GM12878 (cell line): ENCODE results near the gene TSHZ2. TPM values are rescaled to one million over a fixed set of nuclear protein-coding genes. Genes with fewer than 3 reads are reported as not detected.

Experiments
- ATAC-seq: fragments of 200-7000 bp; cut with Tn5 transposase; 3 replicates; pipeline ENCODE4 v1.9.1; 2020; ENCODE audit warnings: mild to moderate bottlenecking, moderate library complexity
- BruUV-seq: library from RNA; stranded (reverse); fragments of 400-500 nt; replicated peaks from 2 replicates; lab custom pipeline; 2021; lab: Mats Ljungman, UMichigan
- CTCF ChIA-PET: fragments of 300-600 bp; sonication (Branson Sonifier 250); formaldehyde crosslinking; extraction: SDS; loops from one replicate; lab custom pipeline; 2021; ENCODE audit warnings: inconsistent platforms; lab: Yijun Ruan, JAX
- POLR2A ChIA-PET: fragments of 350-600 bp; formaldehyde crosslinking; extraction: SDS; loops from one replicate; lab custom pipeline; 2021; ENCODE audit warnings: inconsistent platforms; lab: Charles Lee
- RAD21 ChIA-PET: fragments of 300-600 bp; sonication (Branson Sonifier 250); formaldehyde crosslinking; loops from one replicate; lab custom pipeline; 2023; ENCODE audit warnings: antibody characterized with exemption; ENCODE audit not compliant: unreplicated experiment; lab: Charles Lee
- SMC1A ChIA-PET: fragments of 300-600 bp; sonication (Branson Sonifier 250); formaldehyde crosslinking; loops from one replicate; lab custom pipeline; 2023; ENCODE audit not compliant: unreplicated experiment, uncharacterized antibody; lab: Charles Lee
- DNase-seq: peaks from one replicate; pipeline ENCODE4 v3.0.0-alpha.2; 2011; ENCODE audit warnings: low read depth, low spot score
- FAIRE-seq: peaks from 3 replicates; lab custom pipeline; 2011; peaks lifted over from hg19 to GRCh38; lab: Jason Lieb, UNC
- H2AFZ ChIP-seq: 2 replicates; pipeline ENCODE4 v1.6.0; 2011; ENCODE audit warnings: low read depth, low read length, control low read depth; ENCODE audit not compliant: control insufficient read depth
- H3K27ac ChIP-seq: 2 replicates; pipeline ENCODE4 v1.5.1; 2011; ENCODE audit warnings: control low read depth; ENCODE audit not compliant: control insufficient read depth, insufficient read depth
- H3K27me3 ChIP-seq, 2 experiments: replicated peaks in 1 of 2; 2 replicates each; pipeline versions ENCODE4 v1.6.0 to v1.6.1; 2011; ENCODE audit warnings: low read length in 1 of 2; ENCODE audit not compliant: control insufficient read depth in 2 of 2, insufficient read depth in 2 of 2
- H3K36me3 ChIP-seq, 2 experiments: 2 replicates each; pipeline ENCODE4 v1.5.1; 2011; ENCODE audit warnings: low read length in 1 of 2; ENCODE audit not compliant: control insufficient read depth in 2 of 2, insufficient read depth in 2 of 2
- H3K4me1 ChIP-seq: 2 replicates; pipeline ENCODE4 v1.6.1; 2011; ENCODE audit warnings: mild to moderate bottlenecking, low read length, moderate library complexity, mixed read lengths; ENCODE audit not compliant: control insufficient read depth, insufficient read depth
- H3K4me2 ChIP-seq: 2 replicates; pipeline ENCODE4 v1.6.0; 2011; ENCODE audit warnings: control low read depth; ENCODE audit not compliant: control insufficient read depth, insufficient read depth
- H3K4me3 ChIP-seq: fragments of 200-600 bp; sonication (generic); 2 replicates; pipeline ENCODE4 v1.5.1; 2016
- H3K79me2 ChIP-seq: 2 replicates; pipeline ENCODE4 v1.6.0; 2011; ENCODE audit warnings: low read length; ENCODE audit not compliant: control insufficient read depth, insufficient read depth
- H3K9ac ChIP-seq: 2 replicates; pipeline ENCODE4 v1.8.0; 2011; ENCODE audit warnings: low read length, control low read depth, mixed read lengths; ENCODE audit not compliant: control insufficient read depth, insufficient read depth
- H3K9me3 ChIP-seq: replicated peaks from 3 replicates; pipeline ENCODE4 v1.5.1; 2011; ENCODE audit warnings: mild to moderate bottlenecking, low read length; ENCODE audit not compliant: control insufficient read depth, insufficient read depth
- H4K20me1 ChIP-seq: 2 replicates; pipeline ENCODE4 v1.6.0; 2011; ENCODE audit not compliant: control insufficient read depth, insufficient read depth
- ATF2 ChIP-seq: IDR thresholded peaks from 2 replicates; pipeline ENCODE4 v1.6.1; 2012; ENCODE audit warnings: low read length, inconsistent platforms
- CHD4 ChIP-seq: fragments of 200-600 bp; sonication (generic); IDR thresholded peaks from 2 replicates; pipeline ENCODE4 v1.6.1; 2016; ENCODE audit warnings: mild to moderate bottlenecking
- HDGF ChIP-seq: fragments of 450-650 bp; IDR thresholded peaks from 2 replicates; pipeline ENCODE4 v1.6.1; 2016; ENCODE audit warnings: antibody characterized with exemption
- HSF1 ChIP-seq: fragments of 150-350 bp; IDR thresholded peaks from 2 replicates; pipeline ENCODE4 v1.6.1; 2014; ENCODE audit warnings: mild to moderate bottlenecking, low read depth, low read length
- JUND ChIP-seq: IDR thresholded peaks from 2 replicates; pipeline ENCODE4 v1.6.1; 2012; ENCODE audit warnings: low read depth, mild to moderate bottlenecking, low read length, improper control_type of control experiment, moderate library complexity
- POU2F2 ChIP-seq: IDR thresholded peaks from 3 replicates; pipeline ENCODE4 v1.6.1; 2011; ENCODE audit warnings: low read depth, mild to moderate bottlenecking, low read length, borderline replicate concordance
- RAD51 ChIP-seq: fragments of 450-650 bp; IDR thresholded peaks from 2 replicates; pipeline ENCODE4 v1.6.1; 2016; ENCODE audit warnings: moderate library complexity, mild to moderate bottlenecking, inconsistent platforms
- RELA ChIP-seq: fragments of 450-650 bp; IDR thresholded peaks from 2 replicates; pipeline ENCODE4 v1.8.0; 2014; ENCODE audit warnings: borderline replicate concordance; ENCODE audit not compliant: partially characterized antibody
- RUNX3 ChIP-seq: IDR thresholded peaks from 2 replicates; pipeline ENCODE4 v1.6.1; 2012; ENCODE audit warnings: low read length, inconsistent platforms
- ZBTB11 ChIP-seq: fragments of 450-650 bp; formaldehyde crosslinking; IDR thresholded peaks from 2 replicates; pipeline ENCODE4 v1.5.0; 2022; ENCODE audit warnings: mild to moderate bottlenecking, missing genetic modification characterization
- ZBTB4 ChIP-seq: fragments of 450-650 bp; formaldehyde crosslinking; IDR thresholded peaks from 2 replicates; pipeline ENCODE4 v1.4.0; 2022; ENCODE audit warnings: mild to moderate bottlenecking, moderate library complexity
- WGBS: methylation state at CpG from one replicate; pipeline ENCODE4 v1.1.6; 2016; ENCODE audit warnings: low lambda C conversion rate; ENCODE audit not compliant: insufficient replicate concordance, insufficient coverage; ENCODE audit errors: missing lambda C conversion rate; 5-methylcytosine and 5-hydroxymethylcytosine counted together
- in situ Hi-C: fragments of 300-500 bp; cut with MboI; formaldehyde crosslinking; loops from 9 replicates; pipeline ENCODE4 v1.14.3; 2018; ENCODE audit warnings: mixed read lengths
- intact Hi-C: fragments of 100-400 bp; cut with micrococcal nuclease; formaldehyde crosslinking; loops from one replicate; pipeline ENCODE4 v1.14.2; 2022; ENCODE audit not compliant: unreplicated experiment
- polyA plus RNA-seq, 11 experiments: library from polyadenylated mRNA; depleted of rRNA in 4 of 11; unstranded in 6 of 11; stranded (reverse) in 5 of 11; fragments of >200 nt; fragmentation: Nextera tagmentation in 4 of 11; fragmentation: Illumina TruSeq in 1 of 11; extraction: Ambion mirVana in 4 of 11; extraction: Trizol in 1 of 11; gene quantifications; 1 replicate in 1 of 11; 2 replicates in 10 of 11; pipeline versions ENCODE4 v1.2.1 to v1.2.3, GENCODE V29; 2011 to 2016; ENCODE audit warnings: inconsistent platforms in 2 of 11, missing spikeins in 2 of 11, low read depth in 1 of 11
- total RNA-seq, 4 experiments: library from RNA; depleted of rRNA in 3 of 4; stranded (reverse); fragments of >200 nt in 3 of 4; fragmentation: Illumina TruSeq in 1 of 4; extraction: Trizol in 1 of 4; gene quantifications; 2 replicates each; pipeline versions ENCODE4 v1.2.1 to v1.2.3, GENCODE V29; 2013 to 2021
- TF ChIP-seq, protein P1 (sequence below): fragments of 450-650 bp; IDR thresholded peaks from 2 replicates; pipeline ENCODE4 v1.6.1; 2017; ENCODE audit warnings: antibody characterized with exemption, mild to moderate bottlenecking, moderate library complexity

TSHZ2 gene
- total and polyA plus RNA-seq, 10 of the 15 experiments (the other 5 are each of a cell fraction or from before 2014, with no cell fraction given): 0.01 to 0.86 (median 0.13) TPM; not detected in 2

DNA sequence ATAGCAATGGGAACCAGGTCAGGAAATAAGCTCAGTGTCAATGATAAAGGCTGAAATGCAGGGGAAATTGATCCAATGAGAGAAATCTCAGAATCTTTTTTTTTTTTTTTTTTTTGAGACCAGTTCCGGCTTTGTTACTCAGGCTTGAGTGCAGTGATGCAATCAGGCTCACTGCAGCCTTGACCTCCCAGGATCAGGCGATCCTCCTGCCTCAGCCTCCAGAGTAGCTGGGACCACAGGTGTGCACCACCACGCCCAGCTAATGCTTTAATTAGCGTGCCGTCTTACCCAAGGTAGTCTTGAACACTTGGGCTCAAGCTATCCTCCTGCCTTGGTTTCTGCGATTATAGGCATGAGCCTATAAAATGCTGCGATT, 325.0 kb downstream of the TSHZ2 start:
- Histone ChIP-seq H3K79me2 (no peaks in the 10 kb centered on the region), H3K36me3 (no peaks in the 10 kb centered on the region), H2AFZ (no peak overlapping the region), H4K20me1 (no peaks in the 10 kb centered on the region), H3K9me3 (no peaks in the 10 kb centered on the region), H3K27ac (no peak overlapping the region), H3K27me3 (peaks cover 0 to 4% of the 10 kb centered on the region in 2 experiments; a peak in 3 of 4 replicates), H3K4me2 (no peak overlapping the region), H3K4me1 (no peaks in the 10 kb centered on the region), H3K9ac (no peak overlapping the region), H3K4me3 (no peak overlapping the region)
- DNase-seq (no peak), FAIRE-seq (no peak), ATAC-seq (no peak)
- BruUV-seq: no TSS peak
- ChIA-PET CTCF (interaction anchor here (0.6 kb wide), 1 partner anchor 871 kb away, joined by 3 read pairs; no protein-coding TSS in a partner anchor), SMC1A (interaction anchor here (0.6 kb wide), 1 partner anchor 194 kb away, joined by 3 read pairs; no protein-coding TSS in a partner anchor), RAD21 (no interaction called here), POLR2A (no interaction called here)
- in situ Hi-C loops: no loop called here
- WGBS: 52% methylated on average over 7 of the region's 7 CpGs
- intact Hi-C loops: no loop called here
- no peak for TF ChIP-seq ZBTB4 (CRISPR knock-in tag)
- TF ChIP-seq RUNX3: no peak
- TF ChIP-seq HSF1: no peak
- no peak for TF ChIP-seq CHD4
- TF ChIP-seq ZBTB11 (CRISPR knock-in tag): no peak
- TF ChIP-seq RELA: no peak
- no peak for TF ChIP-seq JUND
- no peak for TF ChIP-seq HDGF
- TF ChIP-seq POU2F2: no peak
- TF ChIP-seq, protein P1, sequence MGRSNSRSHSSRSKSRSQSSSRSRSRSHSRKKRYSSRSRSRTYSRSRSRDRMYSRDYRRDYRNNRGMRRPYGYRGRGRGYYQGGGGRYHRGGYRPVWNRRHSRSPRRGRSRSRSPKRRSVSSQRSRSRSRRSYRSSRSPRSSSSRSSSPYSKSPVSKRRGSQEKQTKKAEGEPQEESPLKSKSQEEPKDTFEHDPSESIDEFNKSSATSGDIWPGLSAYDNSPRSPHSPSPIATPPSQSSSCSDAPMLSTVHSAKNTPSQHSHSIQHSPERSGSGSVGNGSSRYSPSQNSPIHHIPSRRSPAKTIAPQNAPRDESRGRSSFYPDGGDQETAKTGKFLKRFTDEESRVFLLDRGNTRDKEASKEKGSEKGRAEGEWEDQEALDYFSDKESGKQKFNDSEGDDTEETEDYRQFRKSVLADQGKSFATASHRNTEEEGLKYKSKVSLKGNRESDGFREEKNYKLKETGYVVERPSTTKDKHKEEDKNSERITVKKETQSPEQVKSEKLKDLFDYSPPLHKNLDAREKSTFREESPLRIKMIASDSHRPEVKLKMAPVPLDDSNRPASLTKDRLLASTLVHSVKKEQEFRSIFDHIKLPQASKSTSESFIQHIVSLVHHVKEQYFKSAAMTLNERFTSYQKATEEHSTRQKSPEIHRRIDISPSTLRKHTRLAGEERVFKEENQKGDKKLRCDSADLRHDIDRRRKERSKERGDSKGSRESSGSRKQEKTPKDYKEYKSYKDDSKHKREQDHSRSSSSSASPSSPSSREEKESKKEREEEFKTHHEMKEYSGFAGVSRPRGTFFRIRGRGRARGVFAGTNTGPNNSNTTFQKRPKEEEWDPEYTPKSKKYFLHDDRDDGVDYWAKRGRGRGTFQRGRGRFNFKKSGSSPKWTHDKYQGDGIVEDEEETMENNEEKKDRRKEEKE: no peak
- no peak for TF ChIP-seq ATF2
- TF ChIP-seq RAD51: no peak
